GM12864 (cell line): ENCODE results near the gene ATXN2.

Experiments
- DNase-seq: peaks from one replicate; pipeline ENCODE4 v3.0.0-alpha.2; 2011; ENCODE audit warnings: low read depth
- H3K4me3 ChIP-seq: 2 replicates; pipeline ENCODE4 v1.5.1; 2011; ENCODE audit warnings: mild to moderate bottlenecking, low read depth, low read length, control low read depth
- CTCF ChIP-seq: IDR thresholded peaks from 2 replicates; pipeline ENCODE4 v1.5.1; 2011; ENCODE audit warnings: low read depth, mild to moderate bottlenecking, moderate library complexity, low read length, control low read depth, inconsistent platforms; ENCODE audit errors: missing control alignments

The ATXN2 gene

DNA sequence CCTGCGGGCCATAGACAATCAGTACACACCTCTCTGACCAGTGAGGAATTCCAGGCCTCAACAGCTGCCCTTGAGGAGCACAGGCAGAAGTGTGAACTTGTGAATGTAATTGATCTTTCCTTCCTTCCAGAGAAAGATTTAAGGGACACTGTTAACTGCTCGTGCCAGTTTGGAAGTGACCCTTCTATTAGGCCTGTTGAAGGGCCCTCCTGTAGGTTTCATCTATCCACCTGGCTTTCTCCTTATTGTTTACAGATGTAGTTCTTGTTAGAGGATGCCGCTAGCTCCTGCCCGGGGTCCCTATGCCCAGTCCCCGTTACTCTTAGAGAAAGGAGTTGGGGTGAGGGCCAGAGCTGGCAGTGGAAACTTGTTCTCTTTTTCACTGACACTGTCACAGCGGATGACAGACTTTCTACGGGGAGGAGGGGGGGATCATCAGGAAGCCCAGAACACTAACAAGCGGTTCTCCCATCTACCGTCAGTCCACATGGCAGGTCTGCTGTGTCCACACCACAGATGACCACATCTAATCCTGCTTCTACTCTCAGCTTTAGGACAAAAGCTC is 150.8 kb downstream of the ATXN2 start:
- no peak for DNase-seq
- TF ChIP-seq CTCF = no peak

DNA sequence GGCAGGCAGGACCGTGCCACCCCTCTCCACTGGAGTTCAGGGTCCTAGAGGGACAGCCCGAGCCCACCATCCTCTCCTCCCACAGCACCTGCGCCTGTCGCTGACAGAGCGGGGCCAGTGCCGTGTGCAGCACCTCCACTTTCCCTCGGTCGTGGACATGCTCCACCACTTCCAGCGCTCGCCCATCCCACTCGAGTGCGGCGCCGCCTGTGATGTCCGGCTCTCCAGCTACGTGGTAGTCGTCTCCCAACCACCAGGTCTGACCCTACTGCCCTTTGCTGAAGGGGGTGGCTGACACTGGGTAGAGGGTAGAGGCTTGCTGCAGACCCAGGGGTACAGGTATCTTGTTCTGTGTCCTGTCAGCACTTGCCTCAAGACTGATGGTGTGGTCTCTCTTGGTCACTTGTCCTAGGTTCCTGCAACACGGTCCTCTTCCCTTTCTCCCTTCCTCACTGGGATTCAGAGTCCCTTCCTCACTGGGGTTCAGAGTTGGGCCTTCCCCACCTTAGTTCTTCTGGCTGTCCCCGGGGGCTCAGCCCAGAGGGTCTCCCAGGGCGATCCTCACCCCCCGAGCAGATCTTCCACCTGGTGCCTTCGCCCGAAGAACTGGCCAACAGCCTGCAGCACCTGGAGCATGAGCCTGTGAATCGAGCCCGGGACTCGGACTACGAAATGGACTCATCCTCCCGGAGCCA is 151.4 kb downstream of the ATXN2 start:
- DNase-seq = no peak
- TF ChIP-seq CTCF = no peak
- H3K4me3 ChIP-seq = no peak overlapping the region

More for the DNA sequence above, 150.8 kb downstream of the ATXN2 start:
- H3K4me3 ChIP-seq = no peak overlapping the region

- DNase-seq = no peak
- H3K4me3 ChIP-seq = no peak overlapping the region
- no peak for TF ChIP-seq CTCF
These were observed 152.2 kb downstream of the ATXN2 start for GRCh38 chr12:111446631-111447570.

GRCh38 chr12:111445726-111446581 is 153.2 kb downstream of the ATXN2 start:
- no peak for DNase-seq
- H3K4me3 ChIP-seq = no peak overlapping the region
- no peak for TF ChIP-seq CTCF

- peak; percentile 95 for DNase-seq
- H3K4me3 ChIP-seq = peak overlapping the region; percentile 23
- TF ChIP-seq CTCF = no peak
These were observed 154.0 kb downstream of the ATXN2 start for GRCh38 chr12:111444925-111445725.
